Activated B cell treated with CpG ODN at 0.5 μM for 24 hours (primary cell): ENCODE measurements around the gene EARS2. TPM values are rescaled to one million over a fixed set of nuclear protein-coding genes. Genes with fewer than 3 reads are reported as not detected.

ENCODE experiments used
- ATAC-seq: fragments of 200-7000 bp; cut with Tn5 transposase; one replicate; pipeline ENCODE4 v1.10.0; 2021; ENCODE audit warnings: low read depth, mild to moderate bottlenecking, moderate library complexity
- CTCF ChIA-PET: fragments of 350-600 bp; sonication (Branson Sonifier 250); formaldehyde crosslinking; loops from one replicate; lab custom pipeline; 2021; ENCODE audit warnings: antibody characterized with exemption; lab: Charles Lee
- POLR2A ChIA-PET: fragments of 350-600 bp; sonication (Branson Sonifier 250); formaldehyde crosslinking; loops from one replicate; lab custom pipeline; 2021; ENCODE audit warnings: antibody characterized with exemption; lab: Charles Lee
- DNase-seq: peaks from one replicate; pipeline ENCODE4 v3.0.0; 2022
- H3K27ac Mint-ChIP-seq: one replicate; pipeline ENCODE4 v1.8.0; 2020; ENCODE audit warnings: mixed read lengths
- H3K27me3 Mint-ChIP-seq: one replicate; pipeline ENCODE4 v1.8.0; 2021; ENCODE audit warnings: mixed read lengths
- H3K36me3 Mint-ChIP-seq: one replicate; pipeline ENCODE4 v1.8.0; 2021; ENCODE audit warnings: low read depth, mixed read lengths
- H3K4me1 Mint-ChIP-seq: one replicate; pipeline ENCODE4 v1.8.0; 2021; ENCODE audit warnings: mixed read lengths
- H3K4me3 Mint-ChIP-seq: one replicate; pipeline ENCODE4 v1.8.0; 2020; ENCODE audit warnings: mild to moderate bottlenecking, mixed read lengths
- H3K9me3 Mint-ChIP-seq: one replicate; pipeline ENCODE4 v1.8.0; 2020; ENCODE audit warnings: mixed read lengths
- intact Hi-C: fragments of 100-400 bp; cut with micrococcal nuclease; formaldehyde crosslinking; loops from one replicate; pipeline ENCODE4 v1.15.1; 2024
- total RNA-seq: library from RNA; stranded (reverse); gene quantifications from 2 replicates; pipeline ENCODE4 v1.2.3, GENCODE V29; 2022
- TF ChIP-seq, protein P1 (sequence below): fragments of 200-600 bp; IDR thresholded peaks from one replicate; pipeline ENCODE4 v1.8.0; 2022; ENCODE audit warnings: antibody characterized with exemption, mild to moderate bottlenecking

Gene EARS2
- total RNA-seq, 1 donor from 2014 or later = 27.5 TPM

DNA sequence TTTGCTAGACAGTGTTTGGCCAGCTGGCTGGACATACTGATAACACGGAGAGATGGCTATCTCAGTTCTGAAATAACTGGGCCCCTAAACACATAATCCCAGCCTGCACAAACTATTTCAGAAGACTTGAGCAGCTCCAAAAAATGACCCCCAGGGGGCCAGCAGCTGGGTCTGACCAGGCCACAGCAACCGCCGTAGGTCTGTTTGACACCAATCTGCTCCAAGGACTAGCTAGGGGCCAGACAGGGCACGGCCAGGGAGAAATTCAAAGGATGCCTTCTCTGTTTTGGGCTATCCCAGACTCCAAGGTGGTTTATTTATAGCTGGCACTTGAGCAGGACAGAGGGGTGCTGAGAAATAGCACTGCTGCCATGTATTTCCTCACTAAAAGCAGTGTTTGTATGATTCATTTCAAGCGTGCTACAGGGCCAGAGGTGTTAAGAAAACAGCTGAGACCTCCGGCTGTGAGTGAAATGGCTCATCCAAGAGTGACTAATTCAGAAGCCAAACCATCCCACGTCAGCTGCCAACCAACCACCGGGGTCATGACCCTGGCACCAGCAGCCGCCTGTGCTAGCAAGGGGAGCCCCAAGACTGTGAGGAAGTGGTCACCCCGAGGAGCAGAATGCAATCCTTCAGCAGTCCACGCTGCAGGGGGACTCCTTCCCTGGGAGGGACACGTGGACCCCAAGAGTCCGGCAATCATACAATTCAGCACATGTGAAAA is 52.5 kb downstream of the EARS2 start:
- intact Hi-C loops = loop anchor here (2.0 to 5.0 kb wide), 2 partner anchors 14 to 52 kb away; partner anchors contain the start of gene COG7
- Mint-ChIP-seq H3K9me3 (no peaks in the 10 kb centered on the region), H3K4me1 (peaks cover 97% of the 10 kb centered on the region), H3K27me3 (no peaks in the 10 kb centered on the region), H3K4me3 (peak overlapping the region; percentile 90), H3K36me3 (peaks cover 54% of the 10 kb centered on the region), H3K27ac (peak overlapping the region; percentile 95)
- CTCF ChIA-PET = interaction anchor here (1.1 to 3.5 kb wide), 3 partner anchors 9 to 52 kb away, joined by 4 to 13 read pairs (median 9); partner anchors contain the start of genes EARS2 and UBFD1
- DNase-seq = peak; percentile 42
- ATAC-seq = peak; percentile 63
- TF ChIP-seq, protein P1, sequence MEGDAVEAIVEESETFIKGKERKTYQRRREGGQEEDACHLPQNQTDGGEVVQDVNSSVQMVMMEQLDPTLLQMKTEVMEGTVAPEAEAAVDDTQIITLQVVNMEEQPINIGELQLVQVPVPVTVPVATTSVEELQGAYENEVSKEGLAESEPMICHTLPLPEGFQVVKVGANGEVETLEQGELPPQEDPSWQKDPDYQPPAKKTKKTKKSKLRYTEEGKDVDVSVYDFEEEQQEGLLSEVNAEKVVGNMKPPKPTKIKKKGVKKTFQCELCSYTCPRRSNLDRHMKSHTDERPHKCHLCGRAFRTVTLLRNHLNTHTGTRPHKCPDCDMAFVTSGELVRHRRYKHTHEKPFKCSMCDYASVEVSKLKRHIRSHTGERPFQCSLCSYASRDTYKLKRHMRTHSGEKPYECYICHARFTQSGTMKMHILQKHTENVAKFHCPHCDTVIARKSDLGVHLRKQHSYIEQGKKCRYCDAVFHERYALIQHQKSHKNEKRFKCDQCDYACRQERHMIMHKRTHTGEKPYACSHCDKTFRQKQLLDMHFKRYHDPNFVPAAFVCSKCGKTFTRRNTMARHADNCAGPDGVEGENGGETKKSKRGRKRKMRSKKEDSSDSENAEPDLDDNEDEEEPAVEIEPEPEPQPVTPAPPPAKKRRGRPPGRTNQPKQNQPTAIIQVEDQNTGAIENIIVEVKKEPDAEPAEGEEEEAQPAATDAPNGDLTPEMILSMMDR = no peak
- POLR2A ChIA-PET = interaction anchor here (0.6 to 8.1 kb wide), 7 partner anchors 9 to 169 kb away, joined by 3 to 209 read pairs (median 5); partner anchors contain the start of genes EARS2 and UBFD1

DNA sequence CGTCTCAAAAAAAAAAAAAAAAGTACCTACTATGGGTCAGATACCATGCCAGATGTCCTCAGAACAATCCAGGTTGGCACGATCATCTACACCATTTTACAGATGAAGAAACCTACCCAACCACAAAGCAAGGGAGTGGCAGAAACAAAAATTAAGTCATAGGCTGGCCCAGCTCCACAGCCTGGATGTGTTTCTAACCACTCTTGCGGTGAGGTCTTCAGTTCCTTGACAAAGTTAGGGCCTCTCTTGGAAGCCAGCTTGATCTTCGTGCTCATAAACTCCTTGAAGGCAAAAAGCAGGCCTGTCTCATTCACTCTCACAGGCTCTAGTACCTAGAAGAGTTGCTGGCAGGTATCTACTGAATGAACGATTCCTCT is 53.1 kb downstream of the EARS2 start:
- H3K4me3 Mint-ChIP-seq = peak overlapping the region; percentile 90
- H3K27me3 Mint-ChIP-seq = no peaks in the 10 kb centered on the region
- intact Hi-C loops = loop anchor here (2.0 kb wide), 1 partner anchor 15 kb away; no protein-coding TSS in a partner anchor
- TF ChIP-seq, protein P1 = no peak
- POLR2A ChIA-PET = interaction anchor here (1.1 to 8.1 kb wide), 5 partner anchors 9 to 55 kb away, joined by 4 to 209 read pairs (median 6); partner anchors contain the start of genes EARS2 and UBFD1
- no peaks in the 10 kb centered on the region for H3K9me3 Mint-ChIP-seq
- peaks cover 98% of the 10 kb centered on the region for H3K4me1 Mint-ChIP-seq
- H3K27ac Mint-ChIP-seq = peak overlapping the region; percentile 95
- DNase-seq (no peak), ATAC-seq (no peak)
- CTCF ChIA-PET = interaction anchor here (1.1 to 3.5 kb wide), 2 partner anchors 8 to 53 kb away, joined by 4 to 13 read pairs; partner anchors contain the start of genes EARS2 and UBFD1
- peaks cover 50% of the 10 kb centered on the region for H3K36me3 Mint-ChIP-seq

DNA sequence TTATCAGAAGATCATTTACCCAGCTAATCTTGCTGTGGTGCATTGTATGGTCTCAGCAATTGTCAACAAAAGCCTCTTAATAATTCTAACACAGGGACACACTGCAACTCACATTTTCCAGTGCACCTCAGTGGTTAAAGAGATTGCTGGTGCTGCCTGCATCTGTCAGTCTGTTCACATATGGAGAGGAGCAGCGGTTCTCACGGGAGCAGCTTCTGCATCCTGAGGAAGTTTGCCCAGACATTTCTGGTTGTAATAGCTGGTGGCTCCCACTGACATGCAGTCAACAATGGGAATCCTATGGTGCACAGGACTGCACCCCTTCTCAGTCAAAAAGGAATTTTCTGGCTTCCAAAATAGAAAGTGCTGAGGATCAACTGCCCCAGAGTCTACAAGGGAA is 54.7 kb downstream of the EARS2 start:
- POLR2A ChIA-PET = no interaction called here
- Mint-ChIP-seq H3K36me3 (peaks cover 48% of the 10 kb centered on the region), H3K9me3 (no peaks in the 10 kb centered on the region), H3K4me1 (peaks cover 98% of the 10 kb centered on the region), H3K27me3 (no peaks in the 10 kb centered on the region), H3K27ac (peak overlapping the region; percentile 80), H3K4me3 (no peak overlapping the region)
- CTCF ChIA-PET = interaction anchor here (0.9 to 1.5 kb wide), 2 partner anchors 18 to 94 kb away, joined by 3 read pairs; partner anchors contain the start of gene NDUFAB1
- intact Hi-C loops = no loop called here
- TF ChIP-seq, protein P1 = no peak
- DNase-seq = no peak
- ATAC-seq = no peak

DNA sequence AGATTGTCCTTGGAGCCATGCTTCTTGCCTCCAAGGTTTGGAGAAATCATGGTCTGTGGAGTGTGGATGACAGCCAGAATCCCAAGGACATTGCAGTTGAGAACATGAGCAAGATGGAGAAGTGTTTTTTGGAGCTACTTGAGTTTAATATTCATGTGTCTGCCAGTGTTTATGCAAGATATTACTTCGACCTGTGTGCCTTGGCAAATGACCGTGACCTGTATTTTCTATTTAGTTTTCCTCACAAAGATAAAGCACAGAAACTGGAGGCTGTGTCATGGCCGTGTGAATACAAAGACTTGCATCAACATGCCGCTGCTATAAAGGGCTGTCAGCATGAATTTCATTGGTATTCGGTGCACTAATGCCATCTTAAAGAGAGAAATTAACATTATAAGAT is 55.9 kb downstream of the EARS2 start:
- peaks cover 57% of the 10 kb centered on the region for H3K36me3 Mint-ChIP-seq
- CTCF ChIA-PET = interaction anchor here (0.7 to 1.5 kb wide), 2 partner anchors 19 to 66 kb away, joined by 3 read pairs; no protein-coding TSS in a partner anchor

More for the DNA sequence above, 55.9 kb downstream of the EARS2 start:
- H3K9me3 Mint-ChIP-seq = no peaks in the 10 kb centered on the region
- ATAC-seq = no peak
- POLR2A ChIA-PET = interaction anchor here (0.5 to 1.2 kb wide), 2 partner anchors 14 to 17 kb away, joined by 5 read pairs; no protein-coding TSS in a partner anchor
- H3K27me3 Mint-ChIP-seq = no peaks in the 10 kb centered on the region
- no peak overlapping the region for H3K4me3 Mint-ChIP-seq
- H3K27ac Mint-ChIP-seq = peak overlapping the region; percentile 50
- no peak for DNase-seq
- intact Hi-C loops = no loop called here
- TF ChIP-seq, protein P1 = no peak
- H3K4me1 Mint-ChIP-seq = peaks cover 98% of the 10 kb centered on the region
